Activated naive CD8-positive, alpha-beta T cell treated with anti-CD3 and anti-CD28 coated beads for 36 hours (primary cell): ENCODE measurements around the gene MCHR1. TPM values are rescaled to one million over a fixed set of nuclear protein-coding genes. Genes with fewer than 3 reads are reported as not detected.

Experiments used
- DNase-seq: peaks from one replicate; pipeline ENCODE4 v3.0.0; 2021
- H3K27ac Mint-ChIP-seq: one replicate; pipeline ENCODE4 v1.8.0; 2022; ENCODE audit warnings: mild to moderate bottlenecking, moderate library complexity, mixed read lengths
- H3K27me3 Mint-ChIP-seq: one replicate; pipeline ENCODE4 v1.8.0; 2022; ENCODE audit warnings: mild to moderate bottlenecking, mixed read lengths
- H3K36me3 Mint-ChIP-seq: one replicate; pipeline ENCODE4 v1.8.0; 2021; ENCODE audit warnings: mild to moderate bottlenecking, mixed read lengths
- H3K4me1 Mint-ChIP-seq: one replicate; pipeline ENCODE4 v1.8.0; 2021; ENCODE audit warnings: mixed read lengths
- H3K4me3 Mint-ChIP-seq: one replicate; pipeline ENCODE4 v1.8.0; 2022; ENCODE audit warnings: mild to moderate bottlenecking, moderate library complexity, mixed read lengths
- H3K9me3 Mint-ChIP-seq: one replicate; pipeline ENCODE4 v1.8.0; 2022; ENCODE audit warnings: mixed read lengths
- total RNA-seq, 2 experiments: library from RNA; stranded (reverse); gene quantifications; one replicate each; pipeline ENCODE4 v1.2.3, GENCODE V29; 2021

Gene MCHR1
- total RNA-seq: not detected

GRCh38 chr22:40679249-40679963 lies at the start of gene MCHR1:
MCHR1 (plus strand) TSS chr22:40679484; CDS start chr22:40679653, 169 bp downstream.
- Mint-ChIP-seq H3K9me3 (no peaks in the 10 kb centered on the region), H3K27ac (no peak within 1 kb of the TSS), H3K36me3 (no peaks in the 10 kb centered on the region), H3K27me3 (peaks cover 15% of the 10 kb centered on the region), H3K4me3 (no peak within 1 kb of the TSS), H3K4me1 (peaks cover 15% of the 10 kb centered on the region)
- peak; percentile 17 for DNase-seq

DNA sequence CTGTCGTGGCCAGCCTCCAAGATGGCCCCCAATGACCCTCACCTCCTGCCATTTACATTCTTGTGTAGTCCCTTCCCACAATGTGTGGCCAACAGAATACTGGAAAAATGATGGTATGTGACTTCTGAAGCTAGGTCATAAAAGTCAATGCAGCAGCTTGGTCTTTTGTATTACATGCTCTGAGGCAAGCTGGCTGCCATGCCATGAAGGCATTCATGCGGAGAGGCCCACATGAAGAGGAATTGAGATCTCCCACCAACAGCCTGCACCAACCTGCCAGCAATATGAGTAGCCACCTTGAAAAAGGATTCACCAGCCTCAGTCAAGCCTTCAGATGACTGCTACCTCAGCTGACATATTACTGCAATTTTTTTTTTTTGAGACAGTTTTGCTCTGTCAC lies 47.4 kb upstream of the MCHR1 start:
- H3K4me1 Mint-ChIP-seq: peaks cover 56% of the 10 kb centered on the region

GRCh38 chr22:40633036-40633435 lies 46.2 kb upstream of the MCHR1 start:
- no peaks in the 10 kb centered on the region for H3K9me3 Mint-ChIP-seq
- H3K36me3 Mint-ChIP-seq: no peaks in the 10 kb centered on the region
- no peak overlapping the region for H3K27ac Mint-ChIP-seq
- no peak overlapping the region for H3K4me3 Mint-ChIP-seq
- no peaks in the 10 kb centered on the region for H3K27me3 Mint-ChIP-seq
- no peak for DNase-seq
- peaks cover 50% of the 10 kb centered on the region for H3K4me1 Mint-ChIP-seq

More for the DNA sequence above, 47.4 kb upstream of the MCHR1 start:
- Mint-ChIP-seq H3K4me3 (no peak overlapping the region), H3K27me3 (no peaks in the 10 kb centered on the region), H3K36me3 (no peaks in the 10 kb centered on the region), H3K27ac (peak overlapping the region; percentile 21), H3K9me3 (no peaks in the 10 kb centered on the region)
- no peak for DNase-seq

GRCh38 chr22:40634119-40634903 lies 45.0 kb upstream of the MCHR1 start:
- H3K27ac Mint-ChIP-seq: no peak overlapping the region

DNA sequence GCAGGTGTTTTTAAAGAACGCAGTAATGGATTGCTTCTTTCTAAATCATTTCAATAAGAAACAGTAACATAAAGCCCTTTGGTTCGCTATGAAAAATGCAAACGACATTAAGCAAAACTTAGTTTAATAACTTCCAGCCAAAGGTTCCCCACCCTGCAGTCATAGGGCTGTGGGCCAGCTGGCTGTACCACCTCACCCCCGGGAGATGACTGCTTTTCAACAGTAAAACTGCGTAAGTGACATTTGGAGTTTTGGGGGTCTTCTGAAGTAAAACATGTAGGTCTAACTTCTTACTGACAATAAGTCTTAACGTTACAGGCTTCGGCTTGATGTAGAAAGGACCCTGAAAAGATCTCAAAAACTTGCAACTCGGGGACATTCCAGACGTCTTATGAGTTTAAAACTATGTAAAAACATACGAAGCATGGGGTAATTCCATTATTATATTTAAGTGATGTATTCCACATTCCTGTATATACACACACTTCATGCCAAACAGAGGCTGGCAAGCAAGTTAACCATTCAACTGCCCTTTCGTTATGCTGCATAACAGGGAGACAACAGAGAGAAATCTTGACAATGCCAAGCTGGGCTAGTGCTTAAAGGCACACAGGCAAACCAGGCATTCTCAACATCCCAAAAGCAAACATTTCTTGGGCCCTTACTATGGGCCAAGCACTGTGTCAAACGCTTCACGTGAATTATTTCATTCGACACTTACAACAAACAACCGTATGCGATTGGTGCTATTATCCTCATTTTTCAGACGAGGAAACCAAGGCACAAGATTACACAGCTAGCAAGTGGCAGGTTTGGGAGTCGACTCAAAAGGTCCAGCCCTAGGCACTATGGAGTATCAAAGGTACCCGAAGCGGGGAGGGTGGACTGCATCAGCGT lies 44.0 kb upstream of the MCHR1 start:
- H3K4me3 Mint-ChIP-seq: peak overlapping the region; percentile 87
- H3K4me1 Mint-ChIP-seq: peaks cover 39% of the 10 kb centered on the region
- no peaks in the 10 kb centered on the region for H3K27me3 Mint-ChIP-seq
- DNase-seq: no peak
- no peaks in the 10 kb centered on the region for H3K9me3 Mint-ChIP-seq
- H3K36me3 Mint-ChIP-seq: no peaks in the 10 kb centered on the region
- no peak overlapping the region for H3K27ac Mint-ChIP-seq

More at GRCh38 chr22:40634119-40634903, 45.0 kb upstream of the MCHR1 start:
- Mint-ChIP-seq H3K36me3 (no peaks in the 10 kb centered on the region), H3K9me3 (no peaks in the 10 kb centered on the region), H3K4me1 (peaks cover 40% of the 10 kb centered on the region), H3K4me3 (no peak overlapping the region), H3K27me3 (no peaks in the 10 kb centered on the region)
- no peak for DNase-seq

GRCh38 chr22:40635940-40636379 lies 43.3 kb upstream of the MCHR1 start:
- Mint-ChIP-seq H3K27ac (peak overlapping the region; percentile 58), H3K4me3 (peak overlapping the region; percentile 93), H3K4me1 (peaks cover 37% of the 10 kb centered on the region), H3K9me3 (no peaks in the 10 kb centered on the region), H3K27me3 (no peaks in the 10 kb centered on the region), H3K36me3 (no peaks in the 10 kb centered on the region)
- no peak for DNase-seq

GRCh38 chr22:40636380-40637182 lies 42.7 kb upstream of the MCHR1 start, which contains the start of gene MRTFA:
MRTFA (minus strand) TSS chr22:40636719.
- DNase-seq: peak; percentile 100
- H3K4me3 Mint-ChIP-seq: peak within 1 kb of the TSS; percentile 93
- no peaks in the 10 kb centered on the region for H3K9me3 Mint-ChIP-seq
- no peaks in the 10 kb centered on the region for H3K36me3 Mint-ChIP-seq
- H3K4me1 Mint-ChIP-seq: peaks cover 31% of the 10 kb centered on the region
- no peaks in the 10 kb centered on the region for H3K27me3 Mint-ChIP-seq
- H3K27ac Mint-ChIP-seq: peak within 1 kb of the TSS; percentile 93

- Mint-ChIP-seq H3K27ac (peak overlapping the region; percentile 93), H3K27me3 (no peaks in the 10 kb centered on the region), H3K4me1 (peaks cover 29% of the 10 kb centered on the region), H3K36me3 (no peaks in the 10 kb centered on the region), H3K9me3 (no peaks in the 10 kb centered on the region), H3K4me3 (peak overlapping the region; percentile 93)
- peak; percentile 57 for DNase-seq
These were observed 41.8 kb upstream of the MCHR1 start for GRCh38 chr22:40637183-40638150.

DNA sequence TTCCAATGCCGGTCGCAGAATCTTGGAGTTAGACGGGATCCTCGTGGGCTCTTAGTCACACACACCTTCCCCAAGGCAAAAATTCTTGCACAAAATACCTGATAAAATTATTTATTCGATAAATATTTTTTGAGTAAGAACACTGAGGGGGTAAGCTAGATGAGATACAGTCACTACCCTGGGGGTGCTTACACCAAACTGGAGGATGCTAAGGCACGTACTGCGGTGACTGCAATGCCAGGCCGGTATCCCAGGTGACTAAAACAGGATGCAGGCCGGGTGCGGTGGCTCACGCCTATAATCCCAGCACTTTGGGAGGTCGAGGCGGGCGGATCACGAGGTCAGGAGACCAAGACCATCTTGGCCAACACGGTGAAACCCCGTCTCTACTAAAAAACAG lies 41.0 kb upstream of the MCHR1 start:
- Mint-ChIP-seq H3K4me3 (no peak overlapping the region), H3K4me1 (peaks cover 25% of the 10 kb centered on the region), H3K27ac (no peak overlapping the region), H3K27me3 (no peaks in the 10 kb centered on the region), H3K36me3 (no peaks in the 10 kb centered on the region), H3K9me3 (no peaks in the 10 kb centered on the region)
- no peak for DNase-seq

DNA sequence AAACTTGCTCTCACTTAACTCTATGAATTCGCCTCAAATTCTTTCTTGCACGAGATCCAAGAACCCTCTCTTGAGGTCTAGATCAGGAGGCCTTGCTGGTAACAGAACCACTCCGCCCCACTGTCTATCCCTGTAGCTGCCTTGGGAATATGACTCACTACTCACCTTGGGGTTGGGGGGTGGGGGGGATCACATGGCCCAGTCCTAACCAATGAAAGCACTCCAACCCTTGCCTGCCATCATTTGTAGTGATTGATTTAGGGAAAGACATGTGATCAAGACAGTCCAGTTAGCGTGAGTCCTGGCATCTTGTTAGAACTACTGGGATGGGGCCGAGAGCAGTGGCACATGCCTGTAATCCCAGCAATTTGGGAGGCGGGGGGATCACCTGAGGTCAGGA lies 38.0 kb upstream of the MCHR1 start:
- H3K27me3 Mint-ChIP-seq: no peaks in the 10 kb centered on the region
- H3K4me3 Mint-ChIP-seq: no peak overlapping the region
- peaks cover 9% of the 10 kb centered on the region for H3K4me1 Mint-ChIP-seq
- H3K36me3 Mint-ChIP-seq: no peaks in the 10 kb centered on the region
- no peaks in the 10 kb centered on the region for H3K9me3 Mint-ChIP-seq
- no peak for DNase-seq
- H3K27ac Mint-ChIP-seq: no peak overlapping the region

GRCh38 chr22:40642316-40642715 lies 37.0 kb upstream of the MCHR1 start:
- no peaks in the 10 kb centered on the region for H3K36me3 Mint-ChIP-seq
- no peaks in the 10 kb centered on the region for H3K9me3 Mint-ChIP-seq
- H3K27me3 Mint-ChIP-seq: no peaks in the 10 kb centered on the region
- H3K27ac Mint-ChIP-seq: no peak overlapping the region
- H3K4me1 Mint-ChIP-seq: peaks cover 10% of the 10 kb centered on the region
- no peak overlapping the region for H3K4me3 Mint-ChIP-seq
- no peak for DNase-seq

DNA sequence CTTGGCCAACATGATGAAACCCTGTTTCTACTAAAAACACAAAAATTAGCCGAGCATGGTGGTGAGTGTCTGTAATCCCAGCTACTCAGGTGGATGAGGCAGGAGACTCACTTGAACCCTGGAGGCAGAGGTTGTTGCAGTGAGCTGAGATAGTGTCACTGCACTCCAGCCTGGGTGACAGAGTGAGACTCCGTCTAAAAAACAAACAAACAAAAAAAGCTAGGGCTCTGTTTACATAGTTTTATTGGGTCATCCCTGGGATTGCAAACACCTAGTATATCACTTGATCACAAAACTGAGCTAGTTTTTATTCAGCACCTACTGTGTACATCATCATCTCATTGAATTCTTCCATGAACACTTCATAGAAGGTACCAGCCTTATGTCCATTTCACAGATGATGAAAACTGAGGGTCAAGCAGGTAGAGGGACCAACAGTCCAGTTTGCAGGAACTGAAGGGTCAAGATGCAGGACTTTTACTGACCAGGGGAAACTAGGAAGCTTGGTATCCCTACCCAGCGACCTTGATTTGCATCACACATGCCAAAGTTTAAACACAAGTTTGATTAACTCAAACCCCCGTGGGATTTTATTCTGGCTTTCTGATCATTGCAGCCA lies 33.6 kb upstream of the MCHR1 start:
- H3K27ac Mint-ChIP-seq: no peak overlapping the region
- H3K4me1 Mint-ChIP-seq: peaks cover 6% of the 10 kb centered on the region
- no peak overlapping the region for H3K4me3 Mint-ChIP-seq
- H3K27me3 Mint-ChIP-seq: no peaks in the 10 kb centered on the region
- H3K9me3 Mint-ChIP-seq: no peaks in the 10 kb centered on the region
- DNase-seq: no peak
- H3K36me3 Mint-ChIP-seq: no peaks in the 10 kb centered on the region

- Mint-ChIP-seq H3K27ac (no peak overlapping the region), H3K9me3 (no peaks in the 10 kb centered on the region), H3K4me1 (peaks cover 10% of the 10 kb centered on the region), H3K4me3 (no peak overlapping the region), H3K27me3 (no peaks in the 10 kb centered on the region), H3K36me3 (no peaks in the 10 kb centered on the region)
- no peak for DNase-seq
These were observed 30.9 kb upstream of the MCHR1 start for GRCh38 chr22:40648386-40648785.
